Hematopoietic multipotent progenitor cell treated with erythropoietin and hydrocortisone succinate and interleukin-3 and kit ligand, for 8 days (in vitro differentiated cells): ENCODE measurements around the gene SND1.

Experiments used
- DNase-seq: peaks from one replicate; pipeline ENCODE4 v3.0.0-alpha.2; 2015

Gene SND1

GRCh38 chr7:127913686-127914085 is 261.7 kb downstream of the SND1 start:
- no peak for DNase-seq

- DNase-seq, result no peak
Measured at GRCh38 chr7:127914693-127915092, 262.7 kb downstream of the SND1 start.

DNA sequence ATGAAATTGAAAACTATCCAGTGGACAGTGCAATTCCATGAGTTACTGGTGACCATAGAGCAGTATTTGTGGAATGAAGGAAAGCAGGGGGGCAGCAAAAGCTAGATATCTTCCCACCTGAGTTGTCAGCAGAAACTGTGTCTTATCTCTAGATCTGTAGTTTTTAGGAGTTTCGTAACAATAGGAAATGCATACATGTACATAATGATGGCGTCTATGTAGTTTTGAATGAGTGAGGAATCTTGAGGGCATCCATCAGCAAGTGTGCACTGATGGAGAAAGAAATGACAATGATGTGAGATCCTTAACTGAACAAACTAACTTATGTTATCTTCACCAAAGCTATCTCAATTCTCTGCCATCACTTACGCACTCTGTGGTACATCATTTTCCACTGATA is 264.7 kb downstream of the SND1 start:
- DNase-seq, result no peak

DNA sequence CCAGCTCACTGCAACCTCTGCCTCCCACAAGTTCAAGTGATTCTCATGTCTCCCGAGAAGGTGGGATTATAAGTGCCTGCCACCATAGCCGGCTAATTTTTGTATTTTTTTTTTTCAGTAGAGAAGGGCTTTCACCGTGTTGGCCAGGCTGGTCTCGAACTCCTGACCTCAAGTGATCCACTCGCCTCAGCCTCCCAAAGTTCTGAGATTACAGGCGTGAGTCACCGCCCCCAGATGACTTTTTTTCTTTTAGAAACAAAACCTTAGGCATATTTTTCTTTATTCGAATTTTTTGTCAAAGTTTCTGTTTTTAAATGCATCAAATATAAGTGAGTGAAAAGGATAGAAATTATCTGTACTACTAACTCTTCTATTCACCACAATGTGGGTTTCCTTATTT is 266.1 kb downstream of the SND1 start:
- DNase-seq, result no peak

GRCh38 chr7:127920787-127921438 is 268.9 kb downstream of the SND1 start:
- DNase-seq, result no peak

GRCh38 chr7:127922656-127923055 is 270.7 kb downstream of the SND1 start:
- DNase-seq, result no peak

- DNase-seq, result no peak
Measured at GRCh38 chr7:127924874-127925273, 272.9 kb downstream of the SND1 start.

- peak; percentile 15 for DNase-seq
Measured at GRCh38 chr7:127927348-127927696, 275.3 kb downstream of the SND1 start.

DNA sequence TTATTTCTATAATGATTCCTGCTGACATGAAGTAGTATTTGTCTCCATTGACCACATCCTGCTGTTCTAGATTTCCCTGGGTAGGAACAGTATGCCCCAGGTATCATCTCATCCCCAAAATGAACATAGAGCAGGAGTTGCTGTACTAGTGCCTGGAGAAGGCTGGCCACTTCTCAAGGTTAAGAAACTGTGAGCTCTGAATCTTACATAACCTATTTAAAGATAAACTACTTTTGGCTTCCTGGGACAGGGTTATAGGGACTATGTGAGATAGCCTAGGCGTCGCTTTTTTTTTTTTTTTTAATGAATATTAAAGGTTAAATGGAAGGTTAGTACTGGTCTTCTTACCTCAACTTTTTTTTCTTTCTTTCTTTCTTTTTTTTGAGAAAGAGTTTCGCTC is 276.2 kb downstream of the SND1 start:
- DNase-seq, result no peak

DNA sequence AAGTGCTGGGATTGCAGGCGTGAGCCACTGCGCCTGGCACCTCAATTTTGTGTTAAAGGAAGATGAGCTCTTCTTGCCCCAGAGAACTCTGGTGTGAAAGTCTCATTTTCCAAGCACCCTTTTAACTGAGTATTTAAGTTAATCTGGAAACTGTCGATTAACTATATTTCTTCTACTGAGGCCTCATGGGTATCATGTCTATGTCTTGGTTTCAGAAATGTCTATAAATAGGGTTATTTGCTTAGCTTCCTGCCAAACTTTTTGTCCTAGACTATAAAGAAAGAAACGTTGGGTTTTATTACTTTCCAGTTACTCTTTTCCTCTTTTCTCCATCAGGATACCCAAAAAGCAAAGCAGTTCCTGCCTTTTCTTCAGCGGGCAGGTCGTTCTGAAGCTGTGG is 276.9 kb downstream of the SND1 start:
- no peak for DNase-seq

DNA sequence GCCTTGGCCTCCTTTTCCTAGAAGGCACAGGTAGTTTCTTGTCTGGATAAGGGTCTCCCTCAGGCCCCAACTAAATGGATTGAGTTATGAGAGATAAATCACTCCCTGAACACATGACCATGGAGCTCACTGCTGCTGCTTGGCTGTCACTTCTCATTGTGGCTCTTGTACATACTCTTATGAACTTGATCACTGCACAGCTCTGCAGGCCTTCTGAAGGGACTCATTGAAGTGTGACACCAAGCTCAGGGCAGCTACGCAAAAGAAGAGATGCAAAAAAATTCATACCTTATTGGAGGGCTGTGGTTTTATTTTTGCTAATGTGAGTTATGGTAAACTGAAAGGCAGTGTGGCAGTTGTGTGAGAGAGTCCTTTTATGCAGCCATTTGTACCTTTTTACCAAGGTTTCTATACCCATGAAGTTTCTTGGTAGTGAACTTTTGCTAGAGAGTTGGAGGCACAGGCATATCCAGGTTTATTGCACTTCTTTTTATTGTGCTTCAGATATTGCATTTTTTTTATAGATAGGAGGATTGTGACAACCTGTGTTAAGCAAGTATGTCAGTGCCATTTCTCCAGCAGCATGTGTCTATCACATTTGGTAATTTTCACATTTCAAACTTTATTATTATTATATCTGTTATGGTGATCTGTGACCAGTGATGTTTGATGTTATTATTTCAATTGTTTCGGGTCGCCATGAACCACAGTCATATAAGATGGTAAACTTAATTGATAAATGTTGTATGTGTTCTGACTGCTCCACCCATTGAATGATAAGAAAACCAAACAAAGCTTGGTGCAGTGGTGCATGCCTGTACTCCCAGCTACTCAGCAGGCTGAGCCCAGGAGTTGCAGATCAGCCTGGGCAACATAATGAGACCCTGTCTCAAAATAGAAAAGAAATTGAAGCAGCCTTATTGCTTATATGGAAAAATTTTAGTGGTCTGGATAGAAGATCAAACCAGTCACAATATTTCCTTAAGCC is 278.6 kb downstream of the SND1 start:
- no peak for DNase-seq

- no peak for DNase-seq
Measured at GRCh38 chr7:127932076-127932475, 280.1 kb downstream of the SND1 start.

GRCh38 chr7:127932496-127932895 is 280.5 kb downstream of the SND1 start:
- no peak for DNase-seq

DNA sequence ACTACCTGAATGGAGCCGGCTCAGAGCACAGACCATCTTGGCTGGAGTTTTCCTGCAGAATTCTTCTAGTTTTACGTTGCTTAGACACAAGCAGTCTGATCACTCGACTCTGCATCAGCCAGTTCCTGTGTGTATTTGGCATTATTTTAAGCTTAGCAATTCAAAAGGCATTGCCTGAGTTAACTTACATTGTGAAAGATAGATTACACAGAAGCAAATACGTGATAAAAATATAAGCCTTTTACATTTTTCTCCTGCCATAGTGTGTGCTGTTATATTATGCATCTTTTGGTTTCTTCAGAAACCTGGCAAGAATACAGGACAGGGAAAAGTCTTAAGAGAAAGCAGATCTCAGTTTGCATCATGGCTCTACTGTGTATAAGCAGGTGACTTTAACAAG is 281.2 kb downstream of the SND1 start:
- DNase-seq, result no peak

DNA sequence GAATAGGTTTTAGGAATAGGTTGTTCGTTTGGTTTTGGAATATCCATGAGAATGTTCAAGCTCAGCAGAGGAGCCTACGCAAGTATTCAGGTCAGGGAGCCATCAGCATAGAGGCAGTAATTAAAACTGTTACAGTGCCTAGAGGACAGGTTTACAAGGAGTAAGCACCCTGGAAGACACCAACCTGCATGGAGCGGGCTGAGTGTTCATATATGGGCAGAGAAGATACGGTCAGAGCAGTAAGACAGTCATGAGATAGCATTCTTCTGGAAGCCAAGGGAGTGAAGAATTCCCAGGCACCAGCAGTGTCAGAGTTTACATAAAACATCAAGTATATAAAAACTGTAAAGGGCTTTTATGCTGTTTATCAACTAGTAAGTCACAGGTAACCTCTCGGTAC is 282.7 kb downstream of the SND1 start:
- DNase-seq, result no peak

- DNase-seq, result no peak
Measured at GRCh38 chr7:127935847-127936376, 283.9 kb downstream of the SND1 start.

GRCh38 chr7:127937066-127937680 is 285.2 kb downstream of the SND1 start:
- DNase-seq, result no peak

- DNase-seq, result no peak
Measured at GRCh38 chr7:127938588-127938987, 286.6 kb downstream of the SND1 start.

DNA sequence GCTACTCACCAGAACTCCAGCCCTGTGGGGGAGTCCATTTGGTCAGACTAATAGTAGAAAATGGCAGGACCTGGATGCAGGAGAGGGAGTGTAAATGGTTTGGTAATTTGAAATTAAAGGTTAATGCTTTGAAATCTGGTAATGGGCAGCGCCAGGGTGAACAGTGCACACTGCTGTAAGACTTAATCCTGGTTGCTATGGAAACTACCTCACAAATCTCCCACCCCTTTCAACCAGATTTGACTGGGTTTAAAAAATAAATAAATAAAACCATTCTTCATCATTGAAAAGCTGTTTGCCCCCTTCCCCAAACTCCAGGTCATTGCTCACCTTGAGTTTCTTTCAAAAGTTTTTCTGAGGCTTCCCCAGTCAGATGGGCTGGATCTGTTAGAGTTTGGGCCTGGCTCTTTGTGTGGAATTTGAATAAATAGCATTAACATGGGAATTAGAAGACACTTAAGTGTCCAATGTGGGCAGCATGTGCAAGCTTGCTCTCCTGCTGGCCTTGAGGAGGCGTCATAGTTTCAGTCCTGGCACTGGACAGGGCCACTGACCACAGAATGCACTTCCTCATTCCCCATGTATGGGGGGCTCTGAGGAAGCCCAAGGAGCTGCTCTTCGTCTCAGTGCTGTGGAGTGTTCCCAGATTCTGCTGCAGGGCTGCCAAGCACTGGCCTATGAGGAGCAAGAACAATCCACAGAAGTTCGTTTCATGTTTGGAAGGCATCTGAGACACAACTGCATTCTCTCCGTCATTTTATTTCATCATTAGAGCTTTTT is 288.6 kb downstream of the SND1 start:
- DNase-seq, result no peak

DNA sequence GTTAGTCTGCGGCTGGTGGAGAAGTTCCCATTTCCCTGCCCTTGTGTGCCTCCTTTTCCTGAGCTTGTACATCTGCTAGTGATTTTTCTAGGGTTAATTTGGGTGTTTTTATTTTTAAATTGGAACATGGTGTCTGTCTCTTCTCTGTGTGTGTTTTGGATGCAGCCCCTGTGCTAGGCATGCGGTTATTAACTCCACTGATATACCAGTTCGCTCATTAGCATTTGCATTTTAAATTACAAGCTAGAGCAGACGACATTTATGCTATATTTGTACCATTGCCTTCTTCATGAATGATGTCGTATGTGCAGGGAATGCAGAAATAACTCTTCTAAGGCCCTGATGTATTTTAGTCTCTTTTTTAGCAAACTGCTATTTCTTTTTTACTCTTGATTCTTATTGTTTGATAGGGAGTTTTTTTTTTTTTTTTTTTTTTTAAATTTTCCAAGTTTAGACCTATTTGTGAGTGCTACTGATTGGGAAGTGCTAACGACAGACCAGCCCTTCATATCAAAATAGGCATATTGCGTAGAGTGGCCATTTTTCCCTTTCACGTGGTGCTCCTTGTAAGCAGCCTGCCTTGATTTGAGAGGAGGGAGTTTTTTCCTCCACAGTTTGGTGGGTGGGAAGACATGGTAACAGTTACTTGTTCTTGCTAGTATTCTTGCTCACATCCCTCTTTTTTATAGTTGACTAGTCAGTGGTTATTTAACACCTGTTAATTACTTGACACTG is 289.6 kb downstream of the SND1 start:
- no peak for DNase-seq

- peak; percentile 21 for DNase-seq
Measured at GRCh38 chr7:127943541-127944521, 291.8 kb downstream of the SND1 start.
